Activated gamma-delta T cell (primary cell): ENCODE measurements around the gene LTB4R2.

Source experiments
- DNase-seq: peaks from one replicate; lab custom pipeline; 2025; lab: John Stamatoyannopoulos, UW

Gene LTB4R2

GRCh38 chr14:24277606-24278321, 32.2 kb upstream of the LTB4R2 start:
- no peak for DNase-seq

GRCh38 chr14:24278424-24278823, 31.5 kb upstream of the LTB4R2 start:
- DNase-seq, result no peak

- no peak for DNase-seq
Measured at GRCh38 chr14:24279301-24280186, 30.4 kb upstream of the LTB4R2 start.

- DNase-seq, result no peak
Measured at GRCh38 chr14:24280797-24281460, 29.0 kb upstream of the LTB4R2 start.

GRCh38 chr14:24281636-24282035, 28.3 kb upstream of the LTB4R2 start:
- DNase-seq, result no peak

GRCh38 chr14:24282736-24283135, 27.2 kb upstream of the LTB4R2 start:
- DNase-seq, result no peak

- no peak for DNase-seq
Measured at GRCh38 chr14:24283796-24284460, 26.0 kb upstream of the LTB4R2 start.

- no peak for DNase-seq
Measured at GRCh38 chr14:24284501-24285035, 25.4 kb upstream of the LTB4R2 start.

- DNase-seq, result no peak
Measured at GRCh38 chr14:24285351-24285750, 24.6 kb upstream of the LTB4R2 start.

- DNase-seq, result no peak
Measured at GRCh38 chr14:24286996-24287395, 22.9 kb upstream of the LTB4R2 start.

GRCh38 chr14:24289649-24290280, 20.2 kb upstream of the LTB4R2 start:
- no peak for DNase-seq

GRCh38 chr14:24290746-24291145, 19.2 kb upstream of the LTB4R2 start:
- DNase-seq, result no peak

- DNase-seq, result no peak
Measured at GRCh38 chr14:24291446-24292117, 18.4 kb upstream of the LTB4R2 start.

- DNase-seq, result no peak
Measured at GRCh38 chr14:24292118-24292807, 17.7 kb upstream of the LTB4R2 start.

- no peak for DNase-seq
Measured at GRCh38 chr14:24293525-24293924, 16.4 kb upstream of the LTB4R2 start.

- no peak for DNase-seq
Measured at GRCh38 chr14:24296341-24297157, 13.4 kb upstream of the LTB4R2 start.

- no peak for DNase-seq
Measured at GRCh38 chr14:24297190-24297964, 12.6 kb upstream of the LTB4R2 start.

GRCh38 chr14:24298892-24299254, 11.1 kb upstream of the LTB4R2 start:
- DNase-seq, result no peak
